HCT116 (cell line): ENCODE data around the gene DENND2D. TPM values are rescaled to one million over a fixed set of nuclear protein-coding genes. Genes with fewer than 3 reads are reported as not detected.

ENCODE experiments used
- ATAC-seq: fragments of 200-7000 bp; cut with Tn5 transposase; 2 replicates; pipeline ENCODE4 v1.9.1; 2020; ENCODE audit warnings: mild to moderate bottlenecking, moderate library complexity
- BruUV-seq: library from RNA; stranded (reverse); fragments of 400-500 nt; replicated peaks from 2 replicates; lab custom pipeline; 2021; lab: Mats Ljungman, UMichigan
- CTCF ChIA-PET: fragments of 300-600 bp; sonication (Branson Sonifier 250); formaldehyde crosslinking; loops from one replicate; lab custom pipeline; 2021; ENCODE audit warnings: antibody characterized with exemption; lab: Charles Lee
- POLR2A ChIA-PET: fragments of 300-600, 350-600 bp; sonication (Branson Sonifier 250); formaldehyde crosslinking; loops from one replicate; lab custom pipeline; 2021; ENCODE audit warnings: antibody characterized with exemption; lab: Charles Lee
- RAD21 ChIA-PET, 2 experiments: fragments of 300-600 bp; sonication (Branson Sonifier 250); formaldehyde crosslinking; loops; one replicate each; lab custom pipeline; 2023; ENCODE audit warnings: low total read pairs in 2 of 2; ENCODE audit not compliant: uncharacterized antibody in 2 of 2, unreplicated experiment in 2 of 2, low non-redundant PET in 1 of 2; lab: Charles Lee
- DNase-seq: peaks from one replicate; pipeline ENCODE4 v3.0.0-alpha.2; 2010; ENCODE audit warnings: low read depth, low spot score
- H2AFZ ChIP-seq: fragments of 200-600 bp; shearing (Covaris generic), sonication (generic); 2 replicates; pipeline ENCODE4 v1.6.1; 2017; ENCODE audit warnings: low read depth, mixed run types, mixed read lengths, antibody characterized with exemption, low read length; ENCODE audit not compliant: poor library complexity, severe bottlenecking
- H3K27ac ChIP-seq: 2 replicates; pipeline ENCODE4 v1.5.1; 2012; ENCODE audit warnings: low read depth, low read length
- H3K27me3 ChIP-seq: fragments of 200-600 bp; sonication (generic); 2 replicates; pipeline ENCODE4 v1.6.1; 2016; ENCODE audit warnings: mixed run types, low read length, mixed read lengths; ENCODE audit not compliant: insufficient read depth
- H3K36me3 ChIP-seq, 2 experiments: fragments of 200-500 bp in 1 of 2; fragments of 200-600 bp in 1 of 2; sonication (Bioruptor generic) in 1 of 2; sonication (generic) in 1 of 2; 2 replicates each; pipeline versions ENCODE4 v1.5.1 to v1.6.1; 2014 to 2016; ENCODE audit warnings: low read length in 2 of 2, inconsistent platforms in 1 of 2, mixed read lengths in 1 of 2, mixed run types in 1 of 2; ENCODE audit not compliant: insufficient read depth in 2 of 2, control insufficient read depth in 1 of 2
- H3K4me1 ChIP-seq, 2 experiments: fragments of 200-600 bp in 1 of 2; sonication (generic) in 1 of 2; 2 replicates each; pipeline versions ENCODE4 v1.5.1 to v1.6.1; 2012 to 2017; ENCODE audit warnings: low read length in 2 of 2, inconsistent platforms in 1 of 2, mild to moderate bottlenecking in 1 of 2, mixed read lengths in 1 of 2, mixed run types in 1 of 2, moderate library complexity in 1 of 2; ENCODE audit not compliant: insufficient read depth in 2 of 2, control insufficient read depth in 1 of 2
- H3K4me2 ChIP-seq: fragments of 200-600 bp; sonication (generic); 2 replicates; pipeline ENCODE4 v1.6.1; 2017; ENCODE audit warnings: mixed run types, low read length, mixed read lengths
- H3K4me3 ChIP-seq, 2 experiments: fragments of 200-600 bp in 1 of 2; sonication (generic) in 1 of 2; replicated peaks in 1 of 2; 2 replicates each; pipeline ENCODE4 v1.5.1; 2011 to 2016; ENCODE audit warnings: low read length in 2 of 2, control low read depth in 1 of 2, low read depth in 1 of 2, mild to moderate bottlenecking in 1 of 2, mixed read lengths in 1 of 2, mixed run types in 1 of 2
- H3K79me2 ChIP-seq: fragments of 200-600 bp; sonication (generic); 2 replicates; pipeline ENCODE4 v1.6.1; 2017; ENCODE audit warnings: mild to moderate bottlenecking, mixed run types, low read length, moderate library complexity, mixed read lengths; ENCODE audit not compliant: insufficient read depth
- H3K9ac ChIP-seq: fragments of 200-600 bp; sonication (generic); 2 replicates; pipeline ENCODE4 v1.6.1; 2016; ENCODE audit warnings: low read length, mixed read lengths
- H3K9me2 ChIP-seq: fragments of 200-600 bp; sonication (generic), shearing (Covaris generic); 2 replicates; pipeline ENCODE4 v1.6.1; 2017; ENCODE audit warnings: mixed run types, mild to moderate bottlenecking, moderate library complexity; ENCODE audit not compliant: insufficient read depth
- H3K9me3 ChIP-seq, 2 experiments: fragments of 200-500 bp in 1 of 2; fragments of 200-600 bp in 1 of 2; sonication (Bioruptor generic) in 1 of 2; sonication (generic) in 1 of 2; 2 replicates each; pipeline ENCODE4 v1.6.1; 2014 to 2017; ENCODE audit warnings: low read length in 2 of 2, mixed read lengths in 2 of 2, inconsistent platforms in 1 of 2, low read depth in 1 of 2, mild to moderate bottlenecking in 1 of 2, mixed run types in 1 of 2, moderate library complexity in 1 of 2; ENCODE audit not compliant: control insufficient read depth in 1 of 2, insufficient read depth in 1 of 2
- H4K20me1 ChIP-seq: fragments of 200-600 bp; sonication (generic), shearing (Covaris generic); 2 replicates; pipeline ENCODE4 v1.6.1; 2017; ENCODE audit warnings: mixed run types, mild to moderate bottlenecking, moderate library complexity; ENCODE audit not compliant: insufficient read depth
- CBX3 ChIP-seq: IDR thresholded peaks from 2 replicates; pipeline ENCODE4 v1.6.1; 2012; ENCODE audit warnings: low read depth
- CEBPB ChIP-seq: IDR thresholded peaks from 2 replicates; pipeline ENCODE4 v1.6.1; 2012; ENCODE audit warnings: low read depth
- EGR1 ChIP-seq: IDR thresholded peaks from 2 replicates; pipeline ENCODE4 v1.6.1; 2012; ENCODE audit warnings: low read depth
- EZH2phosphoT487 ChIP-seq: fragments of 200-600 bp; IDR thresholded peaks from 2 replicates; pipeline ENCODE4 v1.6.1; 2018; ENCODE audit warnings: antibody characterized with exemption, borderline replicate concordance
- MAX ChIP-seq: IDR thresholded peaks from 2 replicates; pipeline ENCODE4 v1.6.1; 2012
- POLR2AphosphoS5 ChIP-seq: IDR thresholded peaks from 2 replicates; pipeline ENCODE4 v1.6.1; 2011; ENCODE audit warnings: mild to moderate bottlenecking, low read depth, low read length, moderate library complexity
- SIN3A ChIP-seq: IDR thresholded peaks from 2 replicates; pipeline ENCODE4 v1.6.1; 2012; ENCODE audit warnings: low read depth
- SP1 ChIP-seq: IDR thresholded peaks from 2 replicates; pipeline ENCODE4 v1.6.1; 2012; ENCODE audit warnings: low read depth
- intact Hi-C: fragments of 100-400 bp; cut with micrococcal nuclease; formaldehyde crosslinking; loops from 2 replicates; pipeline ENCODE4 v1.10.0; 2022
- total RNA-seq: library from RNA; stranded (reverse); gene quantifications from one replicate; pipeline ENCODE4 v1.2.1, GENCODE V29; 2021; ENCODE audit not compliant: unreplicated experiment
- TF ChIP-seq, protein P1 (sequence below): IDR thresholded peaks from 2 replicates; pipeline ENCODE4 v1.6.1; 2011; ENCODE audit warnings: mild to moderate bottlenecking, low read length, moderate library complexity; ENCODE audit not compliant: insufficient replicate concordance; ENCODE audit errors: extremely low read depth

Gene DENND2D
- total RNA-seq, 1 experiment from 2014 or later: 31.9 TPM

DNA sequence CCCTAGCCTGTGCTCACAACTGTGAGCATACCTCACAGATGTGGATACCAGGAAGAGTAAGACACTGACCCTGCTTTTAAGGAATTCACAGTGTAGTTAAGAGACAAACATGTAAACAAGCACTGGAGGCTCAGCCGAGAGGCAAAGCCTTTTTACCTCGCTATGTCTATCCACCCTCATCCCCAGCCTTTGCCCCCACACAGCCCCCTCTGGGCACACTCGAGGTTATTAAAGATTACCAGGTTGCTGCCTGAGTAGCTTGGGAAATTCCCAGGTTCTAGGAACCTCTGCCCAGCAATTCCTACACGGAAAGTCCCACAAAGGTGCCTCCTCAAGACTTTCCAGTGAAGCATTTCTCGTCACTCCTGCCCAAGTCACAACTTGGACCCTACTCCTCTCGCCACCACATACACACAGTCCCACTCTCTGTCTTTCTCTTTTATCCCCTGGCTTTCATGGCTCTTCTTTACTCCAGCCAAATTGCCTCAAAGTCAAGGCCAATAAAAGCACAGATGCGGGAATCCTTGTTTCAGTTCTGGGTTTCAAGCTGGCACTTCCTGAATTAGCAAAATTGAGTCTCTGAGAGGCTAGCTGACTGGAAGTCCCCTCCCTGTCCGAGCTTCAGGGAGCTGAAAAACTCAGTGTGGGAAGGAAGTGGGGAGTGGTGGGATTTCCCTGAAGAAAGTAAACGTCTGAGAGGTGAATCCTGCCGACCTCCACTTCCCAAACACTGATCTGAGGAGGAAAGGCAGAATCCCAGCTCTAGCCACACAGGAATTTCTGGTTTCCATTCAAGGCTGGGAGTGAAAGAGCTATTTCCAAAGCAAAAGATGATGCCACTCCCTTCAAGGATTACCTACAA lies 7.6 kb downstream of the DENND2D start (continued):
- TF ChIP-seq SP1: no peak
- TF ChIP-seq CEBPB: no peak
- TF ChIP-seq, protein P1, sequence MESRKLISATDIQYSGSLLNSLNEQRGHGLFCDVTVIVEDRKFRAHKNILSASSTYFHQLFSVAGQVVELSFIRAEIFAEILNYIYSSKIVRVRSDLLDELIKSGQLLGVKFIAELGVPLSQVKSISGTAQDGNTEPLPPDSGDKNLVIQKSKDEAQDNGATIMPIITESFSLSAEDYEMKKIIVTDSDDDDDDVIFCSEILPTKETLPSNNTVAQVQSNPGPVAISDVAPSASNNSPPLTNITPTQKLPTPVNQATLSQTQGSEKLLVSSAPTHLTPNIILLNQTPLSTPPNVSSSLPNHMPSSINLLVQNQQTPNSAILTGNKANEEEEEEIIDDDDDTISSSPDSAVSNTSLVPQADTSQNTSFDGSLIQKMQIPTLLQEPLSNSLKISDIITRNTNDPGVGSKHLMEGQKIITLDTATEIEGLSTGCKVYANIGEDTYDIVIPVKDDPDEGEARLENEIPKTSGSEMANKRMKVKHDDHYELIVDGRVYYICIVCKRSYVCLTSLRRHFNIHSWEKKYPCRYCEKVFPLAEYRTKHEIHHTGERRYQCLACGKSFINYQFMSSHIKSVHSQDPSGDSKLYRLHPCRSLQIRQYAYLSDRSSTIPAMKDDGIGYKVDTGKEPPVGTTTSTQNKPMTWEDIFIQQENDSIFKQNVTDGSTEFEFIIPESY: no peak
- no peak for TF ChIP-seq EGR1

DNA sequence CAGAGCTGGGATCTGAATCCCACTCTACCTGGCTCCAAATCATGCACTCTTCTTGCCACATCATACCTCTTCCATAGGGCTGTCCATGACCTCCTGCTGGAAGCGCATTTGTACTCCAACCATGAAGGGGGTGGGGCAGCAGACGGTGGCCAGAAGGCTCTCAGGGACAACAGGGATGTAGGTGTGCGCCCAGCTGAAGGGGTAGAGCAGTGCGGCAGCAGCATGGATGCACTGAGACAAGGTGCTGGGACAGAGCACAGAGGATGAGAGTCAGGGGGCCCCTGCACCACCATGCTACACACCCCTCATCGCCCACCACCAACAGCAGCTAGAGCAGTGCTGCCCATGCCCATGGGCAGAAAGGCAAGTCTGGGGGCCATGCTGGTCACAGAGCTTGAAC lies 8.4 kb downstream of the DENND2D start:
- DNase-seq (no peak), ATAC-seq (no peak)
- Histone ChIP-seq H3K9me2 (no peaks in the 10 kb centered on the region), H4K20me1 (no peaks in the 10 kb centered on the region), H3K9me3 (no peaks in the 10 kb centered on the region), H3K79me2 (no peaks in the 10 kb centered on the region), H3K27ac (no peak overlapping the region), H2AFZ (no peak overlapping the region), H3K9ac (no peak overlapping the region), H3K27me3 (no peaks in the 10 kb centered on the region), H3K36me3 (peaks cover 5 to 31% of the 10 kb centered on the region in 2 experiments; a peak in 3 of 4 replicates), H3K4me3 (no peak overlapping the region), H3K4me2 (no peak overlapping the region), H3K4me1 (no peaks in the 10 kb centered on the region)
- intact Hi-C loops: no loop called here
- BruUV-seq: no TSS peak
- ChIA-PET POLR2A (interaction anchor here (1.1 kb wide), 1 partner anchor 9 kb away, joined by 3 read pairs; no protein-coding TSS in a partner anchor), RAD21 (no interaction called here), CTCF (interaction anchor here (1.1 kb wide), 1 partner anchor 10 kb away, joined by 3 read pairs; no protein-coding TSS in a partner anchor)
- TF ChIP-seq CBX3 (no peak), SIN3A (no peak), EGR1 (no peak), EZH2phosphoT487 (no peak), MAX (no peak), POLR2AphosphoS5 (no peak)
